Measurements from ENCODE around the gene IPO4.

GRCh38 chr14:24139272-24139934 lies 49.2 kb downstream of the IPO4 start:
- TF ChIP-seq MYC (IDR thresholded peaks at IDR 0.05; ENCODE audit: low read depth, low read length) (no peak), CTCF (IDR thresholded peaks at IDR 0.05; ENCODE audit: low read depth, low read length) (no peak), POLR2A (IDR thresholded peaks at IDR 0.05; ENCODE audit: extremely low read depth, insufficient read length) (no peak), MAX (IDR thresholded peaks at IDR 0.05; ENCODE audit: low read depth, low read length) (no peak)

All from NB4 (cell line).